Keratinocyte (primary cell): ENCODE measurements around the gene POPDC3. TPM values are rescaled to one million over a fixed set of nuclear protein-coding genes. Genes with fewer than 3 reads are reported as not detected.

ENCODE experiments used
- DNase-seq: peaks from one replicate; pipeline ENCODE4 v3.0.0-alpha.2; 2011; ENCODE audit warnings: low read depth, missing footprints, low spot score
- FAIRE-seq: peaks from 2 replicates; lab custom pipeline; 2011; peaks lifted over from hg19 to GRCh38; lab: Jason Lieb, UNC
- H2AFZ ChIP-seq: 2 replicates; pipeline ENCODE4 v1.6.0; 2012; ENCODE audit warnings: low read length, control low read depth, inconsistent platforms; ENCODE audit not compliant: control insufficient read depth
- H3K27ac ChIP-seq: 2 replicates; pipeline ENCODE4 v1.5.1; 2011; ENCODE audit warnings: low read length; ENCODE audit not compliant: control insufficient read depth, insufficient read depth
- H3K27me3 ChIP-seq: 3 replicates; pipeline ENCODE4 v1.6.0; 2011; ENCODE audit warnings: low read length; ENCODE audit not compliant: control insufficient read depth, insufficient read depth; ENCODE audit errors: extremely low read depth
- H3K36me3 ChIP-seq, 2 experiments: 2 replicates in 1 of 2; 3 replicates in 1 of 2; pipeline ENCODE4 v1.5.1; 2011; ENCODE audit warnings: low read length in 2 of 2, mild to moderate bottlenecking in 1 of 2; ENCODE audit not compliant: control insufficient read depth in 2 of 2, insufficient read depth in 2 of 2; ENCODE audit errors: extremely low read depth in 1 of 2
- H3K4me1 ChIP-seq: 3 replicates; pipeline ENCODE4 v1.5.1; 2011; ENCODE audit warnings: low read length; ENCODE audit not compliant: control insufficient read depth, insufficient read depth; ENCODE audit errors: extremely low read depth
- H3K4me2 ChIP-seq: 3 replicates; pipeline ENCODE4 v1.6.0; 2011; ENCODE audit warnings: low read depth, low read length; ENCODE audit not compliant: control insufficient read depth, insufficient read depth; ENCODE audit errors: extremely low read depth
- H3K4me3 ChIP-seq, 3 experiments: fragments of 200-600 bp in 1 of 3; sonication (generic) in 1 of 3; 2 replicates in 2 of 3; 3 replicates in 1 of 3; pipeline ENCODE4 v1.5.1; 2011 to 2016; ENCODE audit warnings: low read length in 3 of 3, mild to moderate bottlenecking in 3 of 3, control low read depth in 2 of 3, inconsistent platforms in 1 of 3, low read depth in 1 of 3, mixed read lengths in 1 of 3, mixed run types in 1 of 3, moderate library complexity in 1 of 3; ENCODE audit not compliant: control insufficient read depth in 2 of 3, insufficient read depth in 2 of 3; ENCODE audit errors: extremely low read depth in 1 of 3
- H3K79me2 ChIP-seq: 2 replicates; pipeline ENCODE4 v1.6.0; 2012; ENCODE audit warnings: low read length; ENCODE audit not compliant: control insufficient read depth, insufficient read depth
- H3K9ac ChIP-seq: 3 replicates; pipeline ENCODE4 v1.6.0; 2011; ENCODE audit warnings: low read length; ENCODE audit not compliant: control insufficient read depth, insufficient read depth; ENCODE audit errors: extremely low read depth
- H3K9me1 ChIP-seq: 3 replicates; pipeline ENCODE4 v1.6.0; 2011; ENCODE audit warnings: low read length; ENCODE audit not compliant: control insufficient read depth, insufficient read depth; ENCODE audit errors: extremely low read depth
- H3K9me3 ChIP-seq: 2 replicates; pipeline ENCODE4 v1.5.1; 2012; ENCODE audit warnings: low read depth, low read length; ENCODE audit not compliant: control insufficient read depth
- H4K20me1 ChIP-seq: 3 replicates; pipeline ENCODE4 v1.6.0; 2011; ENCODE audit warnings: low read length; ENCODE audit not compliant: control insufficient read depth, insufficient read depth; ENCODE audit errors: extremely low read depth
- EZH2 ChIP-seq: IDR thresholded peaks from one replicate; pipeline ENCODE4 v1.6.1; 2012; ENCODE audit warnings: inconsistent platforms, mild to moderate bottlenecking, low read length, moderate library complexity
- dilution Hi-C: fragments of 300-500 bp; cut with MboI; formaldehyde crosslinking; loops from one replicate; pipeline ENCODE4 v1.7.0; 2020; ENCODE audit warnings: low sequenced_read_pairs; ENCODE audit not compliant: extremely low pct_ligation_motif_present
- polyA plus RNA-seq, 5 experiments: library from polyadenylated mRNA; depleted of rRNA in 3 of 5; stranded (reverse) in 3 of 5; stranded (forward) in 1 of 5; unstranded in 1 of 5; fragments of >200 nt; gene quantifications; 1 replicate in 1 of 5; 2 replicates in 3 of 5; 3 replicates in 1 of 5; pipeline versions ENCODE4 v1.2.1 to v1.2.3, GENCODE V29; 2011 to 2012; ENCODE audit warnings: missing spikeins in 2 of 5, low read depth in 1 of 5, low replicate concordance in 1 of 5
- TF ChIP-seq, protein P1 (sequence below), 3 experiments: IDR thresholded peaks in 1 of 3; conservative IDR thresholded peaks in 1 of 3; optimal IDR thresholded peaks in 1 of 3; 2 replicates in 2 of 3; 3 replicates in 1 of 3; pipeline versions ENCODE3 to v1.5.1; 2011; ENCODE audit warnings: low read length in 3 of 3, mild to moderate bottlenecking in 3 of 3, moderate library complexity in 2 of 3, control low read depth in 1 of 3, inconsistent platforms in 1 of 3; ENCODE audit not compliant: insufficient read depth in 2 of 3; ENCODE audit errors: extremely low read depth in 1 of 3

Gene POPDC3
- polyA plus RNA-seq, 1 donor (not counting 4 experiments of a cell fraction or from before 2014, with no cell fraction given): 17.2 TPM

DNA sequence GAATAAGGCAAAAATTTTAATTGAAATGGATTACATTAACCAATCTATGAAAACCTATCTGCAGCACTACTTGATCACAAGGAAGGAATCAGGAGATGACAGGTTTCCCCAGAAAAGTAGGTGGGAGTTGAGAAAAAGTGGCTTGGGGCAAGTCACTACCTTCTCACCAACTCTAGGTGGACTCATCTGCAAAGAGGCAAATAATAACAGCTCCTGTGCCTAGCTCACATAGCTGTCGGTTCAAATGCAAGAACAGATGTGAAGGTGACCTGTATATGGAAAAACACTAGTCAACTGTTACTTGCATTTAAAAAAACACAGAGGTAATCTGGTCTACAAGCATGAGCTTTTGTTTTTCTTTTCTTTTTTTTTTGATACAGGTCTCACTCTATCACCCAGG is 67.2 kb downstream of the POPDC3 start:
- DNase-seq: no peak
- no peaks in the 10 kb centered on the region for H3K79me2 ChIP-seq
- no peak overlapping the region for H3K4me3 ChIP-seq
- no peak overlapping the region for H3K27ac ChIP-seq
- TF ChIP-seq, protein P1, sequence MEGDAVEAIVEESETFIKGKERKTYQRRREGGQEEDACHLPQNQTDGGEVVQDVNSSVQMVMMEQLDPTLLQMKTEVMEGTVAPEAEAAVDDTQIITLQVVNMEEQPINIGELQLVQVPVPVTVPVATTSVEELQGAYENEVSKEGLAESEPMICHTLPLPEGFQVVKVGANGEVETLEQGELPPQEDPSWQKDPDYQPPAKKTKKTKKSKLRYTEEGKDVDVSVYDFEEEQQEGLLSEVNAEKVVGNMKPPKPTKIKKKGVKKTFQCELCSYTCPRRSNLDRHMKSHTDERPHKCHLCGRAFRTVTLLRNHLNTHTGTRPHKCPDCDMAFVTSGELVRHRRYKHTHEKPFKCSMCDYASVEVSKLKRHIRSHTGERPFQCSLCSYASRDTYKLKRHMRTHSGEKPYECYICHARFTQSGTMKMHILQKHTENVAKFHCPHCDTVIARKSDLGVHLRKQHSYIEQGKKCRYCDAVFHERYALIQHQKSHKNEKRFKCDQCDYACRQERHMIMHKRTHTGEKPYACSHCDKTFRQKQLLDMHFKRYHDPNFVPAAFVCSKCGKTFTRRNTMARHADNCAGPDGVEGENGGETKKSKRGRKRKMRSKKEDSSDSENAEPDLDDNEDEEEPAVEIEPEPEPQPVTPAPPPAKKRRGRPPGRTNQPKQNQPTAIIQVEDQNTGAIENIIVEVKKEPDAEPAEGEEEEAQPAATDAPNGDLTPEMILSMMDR (optimal IDR thresholded peaks at IDR 0.05 in 1 of 3, IDR thresholded peaks at IDR 0.05 in 1 of 3, conservative IDR thresholded peaks at IDR 0.05 in 1 of 3; ENCODE audit: extremely low read depth in 1 of 3, insufficient read depth in 2 of 3, low read length in 3 of 3): peak in 2 of 3 experiments; percentile 10 to 21
- TF ChIP-seq EZH2: no peak
- H3K4me1 ChIP-seq: no peaks in the 10 kb centered on the region
- FAIRE-seq: no peak
- H2AFZ ChIP-seq: no peak overlapping the region
- H3K27me3 ChIP-seq: no peaks in the 10 kb centered on the region
- no peak overlapping the region for H3K4me2 ChIP-seq
- no peaks in the 10 kb centered on the region for H4K20me1 ChIP-seq
- dilution Hi-C loops: no loop called here
- H3K36me3 ChIP-seq: no peaks in the 10 kb centered on the region
- H3K9me3 ChIP-seq: no peaks in the 10 kb centered on the region
- H3K9ac ChIP-seq: no peak overlapping the region
- no peaks in the 10 kb centered on the region for H3K9me1 ChIP-seq

DNA sequence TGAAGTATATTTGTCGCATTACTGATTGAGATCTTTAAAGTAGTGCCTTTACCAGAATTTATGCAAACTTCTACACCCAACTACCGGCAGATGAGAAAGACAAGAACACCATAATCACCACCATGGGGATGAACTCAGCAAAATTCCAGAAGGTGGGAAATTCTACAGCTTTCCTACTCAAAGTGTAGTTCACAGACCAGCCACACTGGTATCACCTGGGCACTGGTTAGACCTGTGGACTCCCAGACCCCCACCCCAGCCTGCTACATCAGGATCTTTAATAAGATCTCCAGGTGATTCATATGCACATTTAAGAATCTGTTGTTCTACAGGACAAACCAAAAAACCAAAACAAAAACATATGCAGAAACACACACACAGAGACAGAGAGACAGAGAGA is 67.9 kb downstream of the POPDC3 start:
- no peaks in the 10 kb centered on the region for H3K27me3 ChIP-seq
- no peaks in the 10 kb centered on the region for H3K9me1 ChIP-seq
- H3K36me3 ChIP-seq: no peaks in the 10 kb centered on the region
- dilution Hi-C loops: no loop called here
- no peak for TF ChIP-seq EZH2
- TF ChIP-seq, protein P1 (optimal IDR thresholded peaks at IDR 0.05 in 1 of 3, IDR thresholded peaks at IDR 0.05 in 1 of 3, conservative IDR thresholded peaks at IDR 0.05 in 1 of 3; ENCODE audit: extremely low read depth in 1 of 3, insufficient read depth in 2 of 3, low read length in 3 of 3): no peak
- DNase-seq (no peak), FAIRE-seq (no peak)
- no peak overlapping the region for H2AFZ ChIP-seq
- H3K27ac ChIP-seq: no peak overlapping the region
- no peaks in the 10 kb centered on the region for H3K9me3 ChIP-seq
- no peak overlapping the region for H3K4me2 ChIP-seq
- H4K20me1 ChIP-seq: no peaks in the 10 kb centered on the region
- no peak overlapping the region for H3K4me3 ChIP-seq
- no peaks in the 10 kb centered on the region for H3K4me1 ChIP-seq
- no peaks in the 10 kb centered on the region for H3K79me2 ChIP-seq
- no peak overlapping the region for H3K9ac ChIP-seq
